IMR-90 (cell line): Measurements from ENCODE around the gene RGR. TPM values are rescaled to one million over a fixed set of nuclear protein-coding genes. Genes with fewer than 3 reads are reported as not detected.

ENCODE experiments used
- ATAC-seq: fragments of 200-7000 bp; cut with Tn5 transposase; 2 replicates; pipeline ENCODE4 v1.9.1; 2020; ENCODE audit warnings: low read depth, mild to moderate bottlenecking, moderate library complexity
- BruUV-seq: library from RNA; stranded (reverse); fragments of 400-500 nt; replicated peaks from 2 replicates; lab custom pipeline; 2021; lab: Mats Ljungman, UMichigan
- CTCF ChIA-PET: fragments of 300-600 bp; formaldehyde crosslinking; extraction: SDS; loops from one replicate; lab custom pipeline; 2021; ENCODE audit warnings: antibody characterized with exemption; lab: Yijun Ruan, JAX
- POLR2A ChIA-PET: fragments of 300-600 bp; sonication (Branson Sonifier 250); formaldehyde crosslinking; loops from one replicate; lab custom pipeline; 2022; ENCODE audit warnings: antibody characterized with exemption; ENCODE audit not compliant: unreplicated experiment; lab: Charles Lee
- DNase-seq: peaks from one replicate; pipeline ENCODE4 v3.0.0; 2013
- H2AFZ ChIP-seq: replicated peaks from 2 replicates; pipeline ENCODE3; 2013; ENCODE audit warnings: low read length, mild to moderate bottlenecking; ENCODE audit not compliant: poor library complexity
- H2AK5ac ChIP-seq: 2 replicates; pipeline ENCODE4 v1.6.1; 2013; ENCODE audit warnings: low read depth, low read length, inconsistent platforms
- H2AK9ac ChIP-seq: replicated peaks from 2 replicates; pipeline ENCODE3; 2013; ENCODE audit warnings: mild to moderate bottlenecking, low read depth, low read length, moderate library complexity; ENCODE audit not compliant: poor library complexity
- H2BK120ac ChIP-seq: 2 replicates; pipeline ENCODE4 v1.6.1; 2013; ENCODE audit warnings: low read depth, low read length, inconsistent platforms
- H2BK15ac ChIP-seq: 3 replicates; pipeline ENCODE4 v1.6.1; 2013; ENCODE audit warnings: low read depth, low read length, inconsistent platforms
- H2BK20ac ChIP-seq: 2 replicates; pipeline ENCODE4 v1.6.1; 2013; ENCODE audit warnings: low read depth, mild to moderate bottlenecking, inconsistent platforms, low read length, moderate library complexity
- H2BK5ac ChIP-seq: 2 replicates; pipeline ENCODE4 v1.6.1; 2013; ENCODE audit warnings: mild to moderate bottlenecking, low read depth, low read length, inconsistent platforms; ENCODE audit not compliant: poor library complexity, severe bottlenecking
- H3K14ac ChIP-seq: replicated peaks from 2 replicates; pipeline ENCODE4 v1.6.1; 2013; ENCODE audit warnings: low read depth, low read length, inconsistent platforms
- H3K18ac ChIP-seq: 2 replicates; pipeline ENCODE4 v1.6.1; 2013; ENCODE audit warnings: low read depth, low read length, control low read depth
- H3K23ac ChIP-seq: 2 replicates; pipeline ENCODE4 v1.6.1; 2013; ENCODE audit warnings: low read depth, low read length, inconsistent platforms
- H3K27ac ChIP-seq: 2 replicates; pipeline ENCODE4 v1.5.1; 2013; ENCODE audit warnings: mild to moderate bottlenecking, control low read depth, low read length; ENCODE audit not compliant: insufficient read depth
- H3K27me3 ChIP-seq: 2 replicates; pipeline ENCODE4 v1.6.1; 2013; ENCODE audit warnings: low read length; ENCODE audit not compliant: control insufficient read depth, insufficient read depth
- H3K36me3 ChIP-seq: 2 replicates; pipeline ENCODE4 v1.6.1; 2013; ENCODE audit warnings: low read length, mixed read lengths; ENCODE audit not compliant: control insufficient read depth, insufficient read depth
- H3K4ac ChIP-seq: 2 replicates; pipeline ENCODE4 v1.6.1; 2013; ENCODE audit warnings: low read depth, low read length, inconsistent platforms
- H3K4me1 ChIP-seq: 2 replicates; pipeline ENCODE4 v1.6.1; 2013; ENCODE audit warnings: low read length, mixed read lengths; ENCODE audit not compliant: control insufficient read depth, insufficient read depth
- H3K4me2 ChIP-seq: 2 replicates; pipeline ENCODE4 v1.6.1; 2013; ENCODE audit warnings: low read depth, mild to moderate bottlenecking, control low read depth, low read length, moderate library complexity
- H3K4me3 ChIP-seq: 2 replicates; pipeline ENCODE4 v1.5.1; 2013; ENCODE audit warnings: low read depth, mild to moderate bottlenecking, control low read depth, low read length, moderate library complexity; ENCODE audit not compliant: insufficient read depth
- H3K56ac ChIP-seq: 2 replicates; pipeline ENCODE4 v1.6.1; 2013; ENCODE audit warnings: low read length, inconsistent platforms; ENCODE audit not compliant: insufficient read depth; ENCODE audit errors: extremely low read depth
- H3K79me1 ChIP-seq, 2 experiments: 2 replicates each; pipeline ENCODE4 v1.6.1; 2013; ENCODE audit warnings: low read length in 2 of 2, inconsistent platforms in 1 of 2, low read depth in 1 of 2
- H3K9ac ChIP-seq: 2 replicates; pipeline ENCODE4 v1.6.1; 2013; ENCODE audit warnings: low read depth, low read length, control low read depth
- H3K9me1 ChIP-seq: 2 replicates; pipeline ENCODE4 v1.6.1; 2013; ENCODE audit warnings: low read length, inconsistent platforms; ENCODE audit not compliant: insufficient read depth
- H3K9me3 ChIP-seq: 2 replicates; pipeline ENCODE4 v1.6.1; 2013; ENCODE audit warnings: low read length; ENCODE audit not compliant: control insufficient read depth, insufficient read depth
- H4K20me1 ChIP-seq: 2 replicates; pipeline ENCODE4 v1.6.1; 2013; ENCODE audit warnings: low read length, inconsistent platforms; ENCODE audit not compliant: insufficient read depth
- H4K5ac ChIP-seq: 2 replicates; pipeline ENCODE4 v1.6.1; 2013; ENCODE audit warnings: mild to moderate bottlenecking, low read depth, low read length, control low read depth
- H4K8ac ChIP-seq, 2 experiments: 2 replicates each; pipeline ENCODE4 v1.6.1; 2013; ENCODE audit warnings: low read depth in 2 of 2, low read length in 2 of 2, control low read depth in 1 of 2, inconsistent platforms in 1 of 2
- H4K91ac ChIP-seq: 2 replicates; pipeline ENCODE4 v1.6.1; 2013; ENCODE audit warnings: low read depth, low read length, inconsistent platforms; ENCODE audit not compliant: insufficient read depth
- MXI1 ChIP-seq: IDR thresholded peaks from 2 replicates; pipeline ENCODE4 v1.6.1; 2012; ENCODE audit warnings: low read depth, mild to moderate bottlenecking, low read length, moderate library complexity, borderline replicate concordance
- NFE2L2 ChIP-seq: fragments of 150-350 bp; IDR thresholded peaks from 2 replicates; pipeline ENCODE4 v1.6.1; 2016; ENCODE audit warnings: low read depth, mild to moderate bottlenecking, low read length
- RCOR1 ChIP-seq: IDR thresholded peaks from 2 replicates; pipeline ENCODE4 v1.6.1; 2012; ENCODE audit warnings: mild to moderate bottlenecking, low read length, improper control_type of control experiment; ENCODE audit not compliant: insufficient replicate concordance
- RFX5 ChIP-seq: IDR thresholded peaks from 2 replicates; pipeline ENCODE4 v1.8.0; 2012; ENCODE audit warnings: low read depth, mild to moderate bottlenecking, low read length, moderate library complexity
- SMC3 ChIP-seq: fragments of 150-350 bp; IDR thresholded peaks from 2 replicates; pipeline ENCODE4 v1.6.1; 2016; ENCODE audit warnings: low read depth, mild to moderate bottlenecking, antibody characterized with exemption, low read length, moderate library complexity
- WGBS, 2 experiments: methylation state at CpG; one replicate each; pipeline versions ENCODE4 v1.1.5 to v1.1.7; 2013; ENCODE audit warnings: missing lambda C conversion rate in 2 of 2; ENCODE audit not compliant: insufficient read length in 1 of 2; ENCODE audit errors: extremely low coverage in 2 of 2; 5-methylcytosine and 5-hydroxymethylcytosine counted together
- dilution Hi-C: fragments of 300-500 bp; cut with HindIII; formaldehyde crosslinking; loops from one replicate; pipeline ENCODE4 v1.14.3; 2018; ENCODE audit warnings: low sequenced_read_pairs; ENCODE audit not compliant: unreplicated experiment
- in situ Hi-C: fragments of 300-500 bp; cut with MboI; formaldehyde crosslinking; loops from 3 replicates; pipeline ENCODE4 v1.14.3; 2019; ENCODE audit warnings: low sequenced_read_pairs, inconsistent platforms, mixed read lengths
- intact Hi-C: fragments of 100-400 bp; cut with micrococcal nuclease; formaldehyde crosslinking; loops from 2 replicates; pipeline ENCODE4 v1.10.0; 2022
- polyA plus RNA-seq, 3 experiments: library from polyadenylated mRNA; depleted of rRNA; stranded (reverse); fragments of >200 nt; gene quantifications; 2 replicates each; pipeline ENCODE4 v1.2.3, GENCODE V29; 2012; ENCODE audit warnings: low replicate concordance in 1 of 3
- total RNA-seq: library from RNA; depleted of rRNA; stranded (reverse); fragments of >200 nt; gene quantifications from 2 replicates; pipeline ENCODE4 v1.2.3, GENCODE V29; 2012
- TF ChIP-seq, protein P1 (sequence below): conservative IDR thresholded peaks from 2 replicates; pipeline ENCODE4 v1.5.1; 2012; ENCODE audit warnings: mild to moderate bottlenecking, low read depth, low read length, improper control_type of control experiment

The RGR gene
- total and polyA plus RNA-seq, 2 of the 4 experiments (the other 2 are of a cell fraction) = not detected

DNA sequence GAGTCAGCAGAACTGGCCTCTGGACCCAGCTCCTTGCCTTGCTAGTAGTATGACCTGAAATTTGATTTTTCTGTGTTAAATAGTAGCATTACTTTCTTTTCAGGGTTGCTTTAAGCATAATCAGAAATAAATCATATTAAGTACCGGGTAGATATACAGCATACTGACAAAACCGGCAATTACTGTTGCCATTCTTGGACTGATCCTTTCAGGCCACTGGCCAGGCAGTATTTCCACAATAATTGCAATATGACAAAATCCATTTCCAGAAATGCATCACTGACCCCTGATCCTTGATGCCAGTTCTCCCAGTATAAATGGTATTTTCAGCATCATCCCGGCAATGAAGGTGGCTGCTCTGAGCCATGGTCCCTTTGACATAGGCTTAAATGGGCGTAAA lies 10.4 kb upstream of the RGR start:
- no peaks in the 10 kb centered on the region for H3K79me1 ChIP-seq
- no peak overlapping the region for H2BK120ac ChIP-seq
- no peak overlapping the region for H3K14ac ChIP-seq
- H2AFZ ChIP-seq = no peak overlapping the region
- no peak for TF ChIP-seq RFX5
- TF ChIP-seq SMC3 = no peak
- no peak for TF ChIP-seq RCOR1
- TF ChIP-seq, protein P1, sequence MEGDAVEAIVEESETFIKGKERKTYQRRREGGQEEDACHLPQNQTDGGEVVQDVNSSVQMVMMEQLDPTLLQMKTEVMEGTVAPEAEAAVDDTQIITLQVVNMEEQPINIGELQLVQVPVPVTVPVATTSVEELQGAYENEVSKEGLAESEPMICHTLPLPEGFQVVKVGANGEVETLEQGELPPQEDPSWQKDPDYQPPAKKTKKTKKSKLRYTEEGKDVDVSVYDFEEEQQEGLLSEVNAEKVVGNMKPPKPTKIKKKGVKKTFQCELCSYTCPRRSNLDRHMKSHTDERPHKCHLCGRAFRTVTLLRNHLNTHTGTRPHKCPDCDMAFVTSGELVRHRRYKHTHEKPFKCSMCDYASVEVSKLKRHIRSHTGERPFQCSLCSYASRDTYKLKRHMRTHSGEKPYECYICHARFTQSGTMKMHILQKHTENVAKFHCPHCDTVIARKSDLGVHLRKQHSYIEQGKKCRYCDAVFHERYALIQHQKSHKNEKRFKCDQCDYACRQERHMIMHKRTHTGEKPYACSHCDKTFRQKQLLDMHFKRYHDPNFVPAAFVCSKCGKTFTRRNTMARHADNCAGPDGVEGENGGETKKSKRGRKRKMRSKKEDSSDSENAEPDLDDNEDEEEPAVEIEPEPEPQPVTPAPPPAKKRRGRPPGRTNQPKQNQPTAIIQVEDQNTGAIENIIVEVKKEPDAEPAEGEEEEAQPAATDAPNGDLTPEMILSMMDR = no peak
- TF ChIP-seq NFE2L2 = no peak
- no peak for TF ChIP-seq MXI1
- intact Hi-C loops = no loop called here
- H2AK9ac ChIP-seq = no peak overlapping the region
- BruUV-seq = no TSS peak
- peaks cover 11% of the 10 kb centered on the region; the same call in 1 of the 2 replicates for H3K27me3 ChIP-seq
- CTCF ChIA-PET = interaction anchor here (0.6 kb wide), 1 partner anchor 85 kb away, joined by 6 read pairs; no protein-coding TSS in a partner anchor
- no peak for ATAC-seq
- WGBS, 2 experiments = 74% methylated on average over 2 of the region's 4 CpGs; no CpG with 5 or more reads in 1 of the 2 experiments
- no peak overlapping the region for H3K4me3 ChIP-seq
- no peak overlapping the region for H2BK15ac ChIP-seq
- no peak overlapping the region for H2BK5ac ChIP-seq
- in situ Hi-C loops = no loop called here
- no peak overlapping the region for H3K23ac ChIP-seq
- DNase-seq = no peak
- H3K4me1 ChIP-seq = no peaks in the 10 kb centered on the region
- H3K36me3 ChIP-seq = no peaks in the 10 kb centered on the region
- no peak overlapping the region for H3K4me2 ChIP-seq
- dilution Hi-C loops = no loop called here
- H3K9me3 ChIP-seq = no peaks in the 10 kb centered on the region
- no peak overlapping the region for H2AK5ac ChIP-seq
- H3K9ac ChIP-seq = no peak overlapping the region
- H4K8ac ChIP-seq = no peak overlapping the region
- no peak overlapping the region for H3K18ac ChIP-seq
- no peak overlapping the region for H3K4ac ChIP-seq
- no peak overlapping the region for H2BK20ac ChIP-seq
- H3K9me1 ChIP-seq = no peaks in the 10 kb centered on the region
- no peak overlapping the region for H4K91ac ChIP-seq
- POLR2A ChIA-PET = no interaction called here
- no peak overlapping the region for H4K5ac ChIP-seq
- no peak overlapping the region for H3K27ac ChIP-seq
- H3K56ac ChIP-seq = no peak overlapping the region
- H4K20me1 ChIP-seq = no peaks in the 10 kb centered on the region; the same call in 1 of the 2 replicates
